ENCODE results near the gene ATP8A2. TPM values are rescaled to one million over a fixed set of nuclear protein-coding genes. Genes with fewer than 3 reads are reported as not detected.

The ATP8A2 gene
- total and polyA plus RNA-seq, 9 of the 15 experiments (the other 6 are each of a cell fraction or from before 2014, with no cell fraction given): under 0.01 to 0.33 (median 0.06) TPM; not detected in 4

- no TSS peak for BruUV-seq (replicated peaks)
- no peak overlapping the region for H3K4me3 ChIP-seq
- FAIRE-seq (no peak), ATAC-seq (no peak), DNase-seq (ENCODE audit: extremely low read depth in 1 of 4, low spot score in 3 of 4) (no peak)
- no peak overlapping the region for H2AFZ ChIP-seq (ENCODE audit: low read depth, low read length)
- ChIA-PET POLR2A (interaction anchor here (0.7 to 1.0 kb wide), 3 partner anchors 9 to 127 kb away, joined by 3 to 6 read pairs (median 3); no protein-coding TSS in a partner anchor), CTCF (ENCODE audit: low intra/inter-chr PET ratio) (no interaction called here)
- WGBS (ENCODE audit: insufficient coverage, low coverage, missing lambda C conversion rate): 0% methylated on average over 8 of the region's 10 CpGs
- H3K4me2 ChIP-seq (ENCODE audit: insufficient read depth, low read length): no peak overlapping the region
- in situ Hi-C loops (cut with MboI): no loop called here
- 0 out of 2 replicates have a peak, but pooled peaks cover 4% of the 10 kb centered on the region for H4K20me1 ChIP-seq (replicated peaks; ENCODE audit: control insufficient read depth, insufficient read depth, low read length)
- H3K27ac ChIP-seq (ENCODE audit: extremely low read depth, low read depth, low read length): no peak overlapping the region
- no peaks in the 10 kb centered on the region for H3K9me3 ChIP-seq (replicated peaks; ENCODE audit: control insufficient read depth, insufficient read depth, low read depth, low read length)
- H3K4me1 ChIP-seq (replicated peaks in 1 of 2; ENCODE audit: control insufficient read depth in 2 of 2, insufficient read depth in 2 of 2, low read length in 2 of 2): no peaks in the 10 kb centered on the region; a peak in 1 of 5 replicates
- H3K9ac ChIP-seq (ENCODE audit: insufficient read depth in 1 of 2, low read depth in 2 of 2, low read length in 2 of 2): no peak overlapping the region
- H3K9me1 ChIP-seq (ENCODE audit: control insufficient read depth, insufficient read depth, low read length): no peaks in the 10 kb centered on the region
- intact Hi-C loops (cut with micrococcal nuclease): no loop called here
- H3K79me2 ChIP-seq (ENCODE audit: control insufficient read depth, insufficient read depth, low read length): no peaks in the 10 kb centered on the region
- H3K27me3 ChIP-seq (ENCODE audit: control insufficient read depth in 2 of 2, insufficient read depth in 2 of 2, low read length in 2 of 2): peaks cover 0 to 18% of the 10 kb centered on the region in 2 experiments; a peak in 2 of 5 replicates
- H3K36me3 ChIP-seq (ENCODE audit: control insufficient read depth, insufficient read depth, low read length): no peaks in the 10 kb centered on the region
- no peak for TF ChIP-seq GTF2B (IDR thresholded peaks at IDR 0.05; ENCODE audit: extremely low read depth, insufficient read length)
- no peak for TF ChIP-seq HCFC1 (IDR thresholded peaks at IDR 0.05; ENCODE audit: low read depth, low read length)
- no peak for TF ChIP-seq GMEB1 (CRISPR knock-in tag; IDR thresholded peaks at IDR 0.05)
- TF ChIP-seq EHMT2 (IDR thresholded peaks at IDR 0.05): peak; percentile 79
- no peak for TF ChIP-seq NR3C1 (CRISPR knock-in tag; IDR thresholded peaks at IDR 0.05)
- TF ChIP-seq NCOA4 (IDR thresholded peaks at IDR 0.05; ENCODE audit: partially characterized antibody): no peak
- peak; percentile 78 for TF ChIP-seq REST (IDR thresholded peaks at IDR 0.05; ENCODE audit: borderline replicate concordance)
- no peak for TF ChIP-seq REST (CRISPR knock-in tag; IDR thresholded peaks at IDR 0.05; ENCODE audit: low read depth)
- no peak for TF ChIP-seq E2F3 (CRISPR knock-in tag; IDR thresholded peaks at IDR 0.05)
- TF ChIP-seq TAF7 (tag; IDR thresholded peaks at IDR 0.05): no peak
Measured at GRCh38 chr13:25493931-25494640, 122.3 kb downstream of the ATP8A2 start.

Measured in K562 (cell line).